ENCODE measurements around the gene CYSTM1.

Gene CYSTM1

GRCh38 chr5:140208065-140208464, 33.1 kb downstream of the CYSTM1 start:
- DNase-seq (ENCODE audit: low spot score): no peak

- no peak for DNase-seq (ENCODE audit: low spot score)
Observed at GRCh38 chr5:140213370-140213983, 38.5 kb downstream of the CYSTM1 start.

GRCh38 chr5:140214831-140215230, 39.8 kb downstream of the CYSTM1 start:
- DNase-seq (ENCODE audit: low spot score): peak; percentile 50

- no peak for DNase-seq (ENCODE audit: low spot score)
Observed at GRCh38 chr5:140215276-140215675, 40.3 kb downstream of the CYSTM1 start.

GRCh38 chr5:140216478-140217074, 41.6 kb downstream of the CYSTM1 start:
- no peak for DNase-seq (ENCODE audit: low spot score)

- DNase-seq (ENCODE audit: low spot score): no peak
Observed at GRCh38 chr5:140217299-140218026, 42.5 kb downstream of the CYSTM1 start.

- no peak for DNase-seq (ENCODE audit: low spot score)
Observed at GRCh38 chr5:140219068-140219991, 44.3 kb downstream of the CYSTM1 start.

GRCh38 chr5:140220032-140220697, 45.2 kb downstream of the CYSTM1 start:
- DNase-seq (ENCODE audit: low spot score): no peak

- no peak for DNase-seq (ENCODE audit: low spot score)
Observed at GRCh38 chr5:140220698-140221064, 45.7 kb downstream of the CYSTM1 start.

GRCh38 chr5:140221697-140222223, 46.8 kb downstream of the CYSTM1 start:
- DNase-seq (ENCODE audit: low spot score): peak; percentile 67

GRCh38 chr5:140222416-140222815, 47.4 kb downstream of the CYSTM1 start:
- DNase-seq (ENCODE audit: low spot score): no peak

GRCh38 chr5:140223567-140223966, 48.6 kb downstream of the CYSTM1 start:
- no peak for DNase-seq (ENCODE audit: low spot score)

- no peak for DNase-seq (ENCODE audit: low spot score)
Observed at GRCh38 chr5:140224658-140225057, 49.7 kb downstream of the CYSTM1 start.

- no peak for DNase-seq (ENCODE audit: low spot score)
Observed at GRCh38 chr5:140225396-140225795, 50.4 kb downstream of the CYSTM1 start.

- no peak for DNase-seq (ENCODE audit: low spot score)
Observed at GRCh38 chr5:140227046-140227445, 52.1 kb downstream of the CYSTM1 start.

GRCh38 chr5:140228364-140228837, 53.4 kb downstream of the CYSTM1 start:
- DNase-seq (ENCODE audit: low spot score): no peak

GRCh38 chr5:140230373-140230772, 55.4 kb downstream of the CYSTM1 start:
- DNase-seq (ENCODE audit: low spot score): no peak

GRCh38 chr5:140232731-140233130, 57.7 kb downstream of the CYSTM1 start:
- DNase-seq (ENCODE audit: low spot score): no peak

GRCh38 chr5:140234377-140234989, 59.5 kb downstream of the CYSTM1 start:
- DNase-seq (ENCODE audit: low spot score): no peak

- DNase-seq (ENCODE audit: low spot score): no peak
Observed at GRCh38 chr5:140235791-140236551, 61.0 kb downstream of the CYSTM1 start.

Data from AG08396 (cell line).